Stomach (tissue), 9 donors: Measurements from ENCODE around the gene AIG1. TPM values are rescaled to one million over a fixed set of nuclear protein-coding genes. Genes with fewer than 3 reads are reported as not detected.

Source experiments
- DNase-seq, 2 donors: peaks; one replicate each; pipeline versions ENCODE4 v3.0.0 to v3.0.0-alpha.2; 2013 to 2019
- H3K27ac ChIP-seq, 5 donors: fragments of 200-600 bp in 4 of 5; sonication (generic) in 4 of 5; one replicate each; pipeline ENCODE4 v1.5.1; 2013 to 2019; ENCODE audit warnings: mild to moderate bottlenecking in 1 of 5, moderate library complexity in 1 of 5
- H3K27me3 ChIP-seq, 3 donors: fragments of 200-600 bp; sonication (generic); one replicate each; pipeline ENCODE4 v1.5.1; 2017 to 2019; ENCODE audit warnings: mixed run types in 1 of 3
- H3K36me3 ChIP-seq, 4 donors: fragments of 200-600 bp; sonication (generic); 1 replicate in 3 of 4; 2 replicates in 1 of 4; pipeline ENCODE4 v1.5.1; 2016 to 2019
- H3K4me1 ChIP-seq, 4 donors: fragments of 200-600 bp; sonication (generic); one replicate each; pipeline ENCODE4 v1.5.1; 2016 to 2019
- H3K4me3 ChIP-seq, 4 donors: fragments of 200-600 bp; sonication (generic) in 3 of 4; one replicate each; pipeline ENCODE4 v1.5.1; 2016 to 2019; ENCODE audit warnings: mild to moderate bottlenecking in 1 of 4
- H3K9me3 ChIP-seq, 4 donors: fragments of 200-600 bp; sonication (generic); one replicate each; pipeline ENCODE4 v1.5.1; 2016 to 2019
- EP300 ChIP-seq: sonication (generic); formaldehyde crosslinking; IDR thresholded peaks from one replicate; pipeline ENCODE4 v1.6.1; 2017; ENCODE audit warnings: antibody characterized with exemption
- POLR2A ChIP-seq, 4 donors: fragments of 450-650 bp; IDR thresholded peaks; one replicate each; pipeline ENCODE4 v1.6.1; 2016; ENCODE audit warnings: antibody characterized with exemption in 4 of 4, control low read depth in 2 of 4, mild to moderate bottlenecking in 1 of 4, moderate library complexity in 1 of 4
- POLR2AphosphoS5 ChIP-seq, 3 donors: sonication (generic); formaldehyde crosslinking; IDR thresholded peaks; one replicate each; pipeline ENCODE4 v1.6.1; 2016; ENCODE audit warnings: antibody characterized with exemption in 3 of 3
- WGBS, 5 donors: extraction: QIAGEN DNeasy Blood & Tissue Kit in 3 of 5; methylation state at CpG; one replicate each; pipeline versions ENCODE4 v1.1.5 to v1.1.7; 2013 to 2018; 5-methylcytosine and 5-hydroxymethylcytosine counted together
- intact Hi-C: fragments of 100-400 bp; cut with DNase I; formaldehyde crosslinking; loops from one replicate; pipeline ENCODE4 v1.15.1; 2023; ENCODE audit warnings: low total_unique reads
- polyA plus RNA-seq, 3 donors: library from polyadenylated mRNA; stranded (reverse); fragments of 200-250 nt; gene quantifications; one replicate each; pipeline ENCODE4 v1.2.3, GENCODE V29; 2013
- total RNA-seq, 5 donors: library from RNA; depleted of rRNA; stranded (reverse); fragments of >200 nt; gene quantifications; one replicate each; pipeline versions ENCODE4 v1.1.0 to v1.2.3, GENCODE V29; 2014 to 2016
- TF ChIP-seq, protein P1 (sequence below), 7 experiments: fragments of 450-650 bp in 4 of 7; fragments of 200-600 bp in 3 of 7; sonication (generic) in 3 of 7; IDR thresholded peaks; one replicate each; pipeline ENCODE4 v1.5.1; 2016 to 2019; ENCODE audit warnings: antibody characterized with exemption in 7 of 7, control low read depth in 2 of 7, mild to moderate bottlenecking in 1 of 7
- donor health status: healthy with polysubstance abuse.
- donor health status: Bipolar disorder and iron deficiency.
- donor health status: healthy.

The AIG1 gene
- total and polyA plus RNA-seq, 8 donors: 10.8 to 220 (median 29.7) TPM; not detected in 1

DNA sequence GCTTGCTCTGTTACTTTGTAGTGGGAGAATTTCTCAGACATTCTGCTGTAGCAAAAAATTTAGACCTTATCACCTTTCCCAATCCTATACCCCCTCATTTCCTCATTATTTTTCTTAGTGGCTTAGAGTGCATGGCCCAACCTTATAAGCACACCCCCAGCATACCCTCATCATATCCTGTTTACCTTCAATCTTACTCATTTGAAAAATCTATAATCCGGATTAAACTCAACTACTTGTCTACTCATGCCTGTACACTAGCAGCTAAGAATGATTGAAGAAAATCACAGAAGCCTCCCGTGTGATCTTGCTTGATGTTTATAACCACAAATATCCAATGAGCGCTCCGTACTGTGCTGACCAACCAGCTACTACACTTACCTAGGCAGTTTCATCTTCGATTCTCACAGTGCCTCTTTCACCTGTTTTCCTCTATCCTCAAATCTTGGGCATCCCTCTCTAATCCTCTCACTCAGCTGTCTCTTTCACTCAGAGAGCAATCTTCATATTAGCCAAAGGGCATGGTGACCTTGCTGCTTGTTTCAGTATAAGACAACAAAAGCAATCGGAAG is 36.6 kb downstream of the AIG1 start:
- Histone ChIP-seq H3K4me1 (peaks cover 0 to 14% (median 5%) of the 10 kb centered on the region in 4 donors), H3K27me3 (no peaks in the 10 kb centered on the region), H3K4me3 (no peak overlapping the region), H3K36me3 (no peaks in the 10 kb centered on the region), H3K9me3 (no peaks in the 10 kb centered on the region), H3K27ac (no peak overlapping the region)
- intact Hi-C loops: no loop called here
- TF ChIP-seq, protein P1, sequence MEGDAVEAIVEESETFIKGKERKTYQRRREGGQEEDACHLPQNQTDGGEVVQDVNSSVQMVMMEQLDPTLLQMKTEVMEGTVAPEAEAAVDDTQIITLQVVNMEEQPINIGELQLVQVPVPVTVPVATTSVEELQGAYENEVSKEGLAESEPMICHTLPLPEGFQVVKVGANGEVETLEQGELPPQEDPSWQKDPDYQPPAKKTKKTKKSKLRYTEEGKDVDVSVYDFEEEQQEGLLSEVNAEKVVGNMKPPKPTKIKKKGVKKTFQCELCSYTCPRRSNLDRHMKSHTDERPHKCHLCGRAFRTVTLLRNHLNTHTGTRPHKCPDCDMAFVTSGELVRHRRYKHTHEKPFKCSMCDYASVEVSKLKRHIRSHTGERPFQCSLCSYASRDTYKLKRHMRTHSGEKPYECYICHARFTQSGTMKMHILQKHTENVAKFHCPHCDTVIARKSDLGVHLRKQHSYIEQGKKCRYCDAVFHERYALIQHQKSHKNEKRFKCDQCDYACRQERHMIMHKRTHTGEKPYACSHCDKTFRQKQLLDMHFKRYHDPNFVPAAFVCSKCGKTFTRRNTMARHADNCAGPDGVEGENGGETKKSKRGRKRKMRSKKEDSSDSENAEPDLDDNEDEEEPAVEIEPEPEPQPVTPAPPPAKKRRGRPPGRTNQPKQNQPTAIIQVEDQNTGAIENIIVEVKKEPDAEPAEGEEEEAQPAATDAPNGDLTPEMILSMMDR (IDR thresholded peaks at IDR 0.05): no peak
- no peak for TF ChIP-seq POLR2AphosphoS5 (IDR thresholded peaks at IDR 0.05)
- TF ChIP-seq EP300: no peak
- TF ChIP-seq POLR2A (IDR thresholded peaks at IDR 0.05): no peak
- DNase-seq: no peak
- 86 to 92% (median 89%) methylated on average over 6 of the region's 6 CpGs for WGBS, 5 donors

DNA sequence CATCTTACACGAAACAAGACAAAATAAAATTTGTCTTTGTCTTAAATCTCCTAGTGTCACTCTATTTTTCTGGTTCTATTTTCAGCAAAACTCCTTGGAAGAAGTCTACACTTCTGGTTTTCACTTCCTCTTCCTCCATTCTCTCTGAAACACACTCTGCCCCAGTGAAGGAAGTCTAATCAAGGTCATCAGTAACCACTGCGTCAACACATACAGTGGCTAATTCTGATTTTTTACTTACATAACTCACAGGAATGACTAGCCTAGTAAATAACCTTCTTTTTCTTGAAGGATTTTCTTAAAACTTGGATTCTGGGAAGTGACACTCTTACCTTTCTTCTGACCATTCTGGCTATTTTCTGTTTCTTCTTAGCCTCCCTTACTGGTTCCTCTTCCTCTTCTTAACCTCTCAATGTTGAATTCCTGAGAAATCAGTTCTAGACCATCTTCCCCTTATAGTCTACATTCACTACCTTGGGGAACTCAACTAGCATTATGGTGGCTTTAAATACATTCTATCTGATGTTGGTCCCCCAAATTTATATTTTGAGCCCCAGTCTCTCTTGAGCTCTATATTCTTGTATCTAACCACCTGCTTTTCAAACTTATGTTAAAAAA is 37.5 kb downstream of the AIG1 start:
- intact Hi-C loops: no loop called here
- H3K27ac ChIP-seq: peak overlapping the region in 1 of 5 donors; percentile 40
- TF ChIP-seq EP300 (no peak), POLR2A (IDR thresholded peaks at IDR 0.05) (no peak), POLR2AphosphoS5 (IDR thresholded peaks at IDR 0.05) (no peak)
- TF ChIP-seq, protein P1 (IDR thresholded peaks at IDR 0.05): no peak

DNA sequence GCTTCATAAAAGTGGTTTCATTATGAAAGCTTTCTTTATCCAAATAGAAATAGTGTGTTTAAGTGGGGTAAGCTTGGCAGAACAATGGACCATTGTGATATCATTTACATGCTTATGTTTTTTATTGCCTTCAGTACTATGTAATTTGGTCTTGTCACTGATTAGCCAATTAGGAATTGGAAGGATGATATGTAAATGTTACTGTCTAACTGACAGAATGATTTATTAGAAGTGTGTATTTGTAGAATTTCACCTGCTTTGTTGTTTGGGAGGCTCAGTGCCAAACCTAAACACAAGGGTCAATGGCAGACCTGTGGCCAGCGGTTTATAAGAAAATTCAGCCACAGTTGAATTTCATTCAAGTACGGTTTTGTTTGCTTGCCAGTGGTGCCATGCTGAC is 39.0 kb downstream of the AIG1 start:
- H3K4me3 ChIP-seq: no peak overlapping the region
- no peaks in the 10 kb centered on the region for H3K9me3 ChIP-seq
- no peaks in the 10 kb centered on the region for H3K36me3 ChIP-seq
- no peak overlapping the region for H3K27ac ChIP-seq
- peaks cover 0 to 14% (median 5%) of the 10 kb centered on the region in 4 donors for H3K4me1 ChIP-seq
- no peak for DNase-seq
- TF ChIP-seq POLR2A (IDR thresholded peaks at IDR 0.05): no peak
- TF ChIP-seq EP300: no peak
- TF ChIP-seq, protein P1 (IDR thresholded peaks at IDR 0.05): no peak
- TF ChIP-seq POLR2AphosphoS5 (IDR thresholded peaks at IDR 0.05): no peak
- no peaks in the 10 kb centered on the region for H3K27me3 ChIP-seq
- whole genome bisulfite sequencing, 5 donors: 70 to 84% (median 83%) methylated on average over 2 of the region's 2 CpGs
- intact Hi-C loops: no loop called here

More for the DNA sequence above, 37.5 kb downstream of the AIG1 start:
- no peak overlapping the region for H3K4me3 ChIP-seq
- H3K4me1 ChIP-seq: peaks cover 0 to 14% (median 5%) of the 10 kb centered on the region in 4 donors
- H3K36me3 ChIP-seq: no peaks in the 10 kb centered on the region
- H3K9me3 ChIP-seq: no peaks in the 10 kb centered on the region
- DNase-seq: peak in 1 of 2 donors; percentile 45
- H3K27me3 ChIP-seq: no peaks in the 10 kb centered on the region
- WGBS, 5 donors: 48 to 60% (median 51%) methylated on average over 2 of the region's 2 CpGs

DNA sequence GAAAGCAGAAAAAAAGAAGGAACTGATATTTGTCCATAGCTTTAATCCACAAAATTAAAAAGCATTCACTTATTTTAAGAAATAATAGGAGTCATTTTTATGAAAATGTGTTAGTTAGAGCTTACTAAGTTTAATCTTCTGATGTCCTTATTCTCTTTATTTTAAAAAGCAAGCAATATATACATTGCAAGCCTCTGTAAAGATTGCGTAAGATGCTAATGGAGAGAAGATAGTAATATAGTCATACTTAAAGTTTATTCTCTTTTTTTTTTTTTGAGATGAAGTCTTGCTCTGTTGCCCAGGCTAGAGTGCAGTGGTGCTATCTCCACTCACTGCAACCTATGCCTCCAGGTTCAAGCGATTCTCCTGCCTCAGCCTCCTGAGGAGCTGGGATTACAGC is 39.7 kb downstream of the AIG1 start:
- H3K27me3 ChIP-seq: no peaks in the 10 kb centered on the region
- TF ChIP-seq POLR2A (IDR thresholded peaks at IDR 0.05) (no peak), POLR2AphosphoS5 (IDR thresholded peaks at IDR 0.05) (no peak), EP300 (no peak)
- TF ChIP-seq, protein P1 (IDR thresholded peaks at IDR 0.05): no peak
- H3K27ac ChIP-seq: no peak overlapping the region
- H3K4me3 ChIP-seq: no peak overlapping the region
- no peaks in the 10 kb centered on the region for H3K9me3 ChIP-seq
- intact Hi-C loops: no loop called here
- no peak for DNase-seq
- no peaks in the 10 kb centered on the region for H3K36me3 ChIP-seq
- peaks cover 0 to 14% (median 5%) of the 10 kb centered on the region in 4 donors for H3K4me1 ChIP-seq
- 93 to 99% (median 96%) methylated on average over 2 of the region's 2 CpGs for WGBS, 5 donors
